Measurements from ENCODE around the gene UBASH3A. TPM values are rescaled to one million over a fixed set of nuclear protein-coding genes. Genes with fewer than 3 reads are reported as not detected.

The UBASH3A gene
- total and polyA plus RNA-seq, 2 donors (not counting 1 experiment from before 2014, with no cell fraction given), result 0.12 to 0.33 TPM

DNA sequence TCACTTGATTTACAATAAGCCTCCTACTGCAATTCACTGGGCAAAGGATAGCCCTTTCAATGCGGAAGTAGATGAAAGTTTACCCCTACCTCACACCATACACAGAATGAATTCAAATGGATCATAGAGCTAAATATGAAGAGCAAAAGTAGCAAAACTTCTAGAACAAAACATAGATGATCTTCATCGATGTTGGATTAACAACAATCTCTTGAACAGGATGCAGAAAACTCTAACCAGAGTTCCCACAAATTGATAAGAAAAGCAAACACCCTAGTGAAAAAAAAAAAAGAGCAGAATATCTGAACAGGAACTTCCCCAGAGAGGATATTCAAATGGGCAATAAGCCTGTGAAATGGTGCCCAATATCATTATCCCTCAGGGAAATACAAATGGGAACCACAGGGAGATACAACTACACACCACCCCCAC is 1.9 kb upstream of the UBASH3A start:
- ATAC-seq (ENCODE audit: low read depth) (no peak), DNase-seq (no peak)
- Histone ChIP-seq H3K36me3 (replicated peaks in 1 of 2; ENCODE audit: control extremely low read depth in 1 of 2, control insufficient read depth in 1 of 2, extremely low read depth in 1 of 2, insufficient read depth in 2 of 2, low read length in 1 of 2) (no peaks in the 10 kb centered on the region), H3K4me1 (ENCODE audit: control insufficient read depth in 2 of 2, insufficient read depth in 2 of 2, low read length in 2 of 2) (peaks cover 4 to 5% of the 10 kb centered on the region in 2 donors), H3K27ac (ENCODE audit: low read length in 2 of 2) (no peak overlapping the region), H3K9me3 (ENCODE audit: control extremely low read depth in 1 of 3, control insufficient read depth in 2 of 3, insufficient read depth in 1 of 3, low read length in 2 of 3) (peaks cover 0 to 3% (median 2%) of the 10 kb centered on the region in 3 donors), H3K27me3 (replicated peaks in 1 of 4; ENCODE audit: control extremely low read depth in 1 of 4, control insufficient read depth in 3 of 4, insufficient read depth in 4 of 4, low read length in 3 of 4) (peaks cover 0 to 2% (median 0%) of the 10 kb centered on the region in 4 experiments), H3K79me2 (ENCODE audit: control insufficient read depth, insufficient read depth, low read length) (no peaks in the 10 kb centered on the region), H3K9ac (ENCODE audit: low read length) (no peak overlapping the region), H2AFZ (ENCODE audit: insufficient read depth, low read depth, low read length, poor library complexity, severe bottlenecking) (no peak overlapping the region), H3K4me2 (replicated peaks; ENCODE audit: low read depth, low read length, poor library complexity, severe bottlenecking) (no peak overlapping the region), H3K4me3 (ENCODE audit: control extremely low read depth in 1 of 5, extremely low read depth in 1 of 5, insufficient read depth in 1 of 5, low read depth in 2 of 5, low read length in 4 of 5) (no peak overlapping the region), H4K20me1 (ENCODE audit: control insufficient read depth, insufficient read depth, low read length, poor library complexity, severe bottlenecking) (no peaks in the 10 kb centered on the region)
- Mint-ChIP-seq H3K27ac (no peak overlapping the region), H3K4me3 (no peak overlapping the region), H3K9me3 (ENCODE audit: insufficient read depth) (peaks cover 9% of the 10 kb centered on the region), H3K27me3 (peaks cover 2% of the 10 kb centered on the region), H3K4me1 (peaks cover 22% of the 10 kb centered on the region)
- WGBS (ENCODE audit: insufficient coverage), result 83% methylated on average over 1 of the region's 2 CpGs
- TF ChIP-seq, protein P1, sequence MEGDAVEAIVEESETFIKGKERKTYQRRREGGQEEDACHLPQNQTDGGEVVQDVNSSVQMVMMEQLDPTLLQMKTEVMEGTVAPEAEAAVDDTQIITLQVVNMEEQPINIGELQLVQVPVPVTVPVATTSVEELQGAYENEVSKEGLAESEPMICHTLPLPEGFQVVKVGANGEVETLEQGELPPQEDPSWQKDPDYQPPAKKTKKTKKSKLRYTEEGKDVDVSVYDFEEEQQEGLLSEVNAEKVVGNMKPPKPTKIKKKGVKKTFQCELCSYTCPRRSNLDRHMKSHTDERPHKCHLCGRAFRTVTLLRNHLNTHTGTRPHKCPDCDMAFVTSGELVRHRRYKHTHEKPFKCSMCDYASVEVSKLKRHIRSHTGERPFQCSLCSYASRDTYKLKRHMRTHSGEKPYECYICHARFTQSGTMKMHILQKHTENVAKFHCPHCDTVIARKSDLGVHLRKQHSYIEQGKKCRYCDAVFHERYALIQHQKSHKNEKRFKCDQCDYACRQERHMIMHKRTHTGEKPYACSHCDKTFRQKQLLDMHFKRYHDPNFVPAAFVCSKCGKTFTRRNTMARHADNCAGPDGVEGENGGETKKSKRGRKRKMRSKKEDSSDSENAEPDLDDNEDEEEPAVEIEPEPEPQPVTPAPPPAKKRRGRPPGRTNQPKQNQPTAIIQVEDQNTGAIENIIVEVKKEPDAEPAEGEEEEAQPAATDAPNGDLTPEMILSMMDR (IDR thresholded peaks at IDR 0.05), result no peak
- TF ChIP-seq EZH2 (IDR thresholded peaks at IDR 0.05; ENCODE audit: borderline replicate concordance, insufficient read depth, low read depth, low read length, poor library complexity, severe bottlenecking), result no peak
- POLR2A ChIA-PET, result no interaction called here
- CTCF ChIA-PET, result interaction anchor here (1.1 kb wide), 1 partner anchor 14 kb away, joined by 3 read pairs; no protein-coding TSS in a partner anchor
- intact Hi-C loops (cut with micrococcal nuclease), result no loop called here

DNA sequence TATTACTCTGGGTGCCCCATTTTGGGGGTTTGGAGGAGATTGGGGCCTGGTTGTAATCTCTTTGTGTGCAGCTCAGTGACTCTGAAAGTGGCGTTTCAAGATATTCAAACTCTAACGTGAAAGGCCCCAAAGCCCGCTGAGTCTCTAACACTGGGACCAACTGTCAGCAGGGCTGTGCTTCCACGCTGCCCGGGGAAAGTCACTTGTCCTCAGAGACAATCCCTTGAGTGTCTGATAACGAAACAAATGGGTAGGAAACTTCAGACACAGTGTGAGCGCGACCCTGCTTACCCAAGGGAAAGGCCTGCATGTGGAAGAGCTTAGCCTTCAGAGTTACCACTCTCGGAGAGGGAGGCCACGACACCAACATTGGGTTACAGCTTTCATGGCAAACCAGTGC is 837 bp downstream of the UBASH3A start:
- no peak overlapping the region for H3K27ac Mint-ChIP-seq
- Histone ChIP-seq H3K9me3 (ENCODE audit: control extremely low read depth in 1 of 3, control insufficient read depth in 2 of 3, insufficient read depth in 1 of 3, low read length in 2 of 3) (peaks cover 0 to 3% (median 2%) of the 10 kb centered on the region in 3 donors), H3K4me2 (replicated peaks; ENCODE audit: low read depth, low read length, poor library complexity, severe bottlenecking) (no peak overlapping the region), H3K27me3 (replicated peaks in 1 of 4; ENCODE audit: control extremely low read depth in 1 of 4, control insufficient read depth in 3 of 4, insufficient read depth in 4 of 4, low read length in 3 of 4) (peaks cover 0 to 2% (median 0%) of the 10 kb centered on the region in 4 experiments), H3K9ac (ENCODE audit: low read length) (no peak overlapping the region), H3K4me1 (ENCODE audit: control insufficient read depth in 2 of 2, insufficient read depth in 2 of 2, low read length in 2 of 2) (no peaks in the 10 kb centered on the region), H3K27ac (ENCODE audit: low read length in 2 of 2) (no peak overlapping the region), H4K20me1 (ENCODE audit: control insufficient read depth, insufficient read depth, low read length, poor library complexity, severe bottlenecking) (no peaks in the 10 kb centered on the region), H3K36me3 (replicated peaks in 1 of 2; ENCODE audit: control extremely low read depth in 1 of 2, control insufficient read depth in 1 of 2, extremely low read depth in 1 of 2, insufficient read depth in 2 of 2, low read length in 1 of 2) (no peaks in the 10 kb centered on the region), H2AFZ (ENCODE audit: insufficient read depth, low read depth, low read length, poor library complexity, severe bottlenecking) (no peak overlapping the region), H3K79me2 (ENCODE audit: control insufficient read depth, insufficient read depth, low read length) (no peaks in the 10 kb centered on the region), H3K4me3 (ENCODE audit: control extremely low read depth in 1 of 5, extremely low read depth in 1 of 5, insufficient read depth in 1 of 5, low read depth in 2 of 5, low read length in 4 of 5) (no peak overlapping the region)
- WGBS (ENCODE audit: insufficient coverage), result 84% methylated on average over 10 of the region's 10 CpGs
- no peak overlapping the region for H3K4me3 Mint-ChIP-seq
- intact Hi-C loops (cut with micrococcal nuclease), result no loop called here
- no peak for TF ChIP-seq EZH2 (IDR thresholded peaks at IDR 0.05; ENCODE audit: borderline replicate concordance, insufficient read depth, low read depth, low read length, poor library complexity, severe bottlenecking)
- TF ChIP-seq, protein P1 (IDR thresholded peaks at IDR 0.05), result no peak
- POLR2A ChIA-PET, result no interaction called here
- CTCF ChIA-PET, result interaction anchor here (0.5 kb wide), 1 partner anchor 581 kb away, joined by 3 read pairs; no protein-coding TSS in a partner anchor
- peaks cover 5% of the 10 kb centered on the region for H3K4me1 Mint-ChIP-seq
- no peak for ATAC-seq (ENCODE audit: low read depth)
- no peak for DNase-seq
- peaks cover under 1% of the 10 kb centered on the region for H3K27me3 Mint-ChIP-seq
- H3K9me3 Mint-ChIP-seq (ENCODE audit: insufficient read depth), result peaks cover 9% of the 10 kb centered on the region

All from B cell (primary cell).